ENCODE data around the gene PLPPR3. TPM values are rescaled to one million over a fixed set of nuclear protein-coding genes. Genes with fewer than 3 reads are reported as not detected.

The PLPPR3 gene
- polyA plus RNA-seq, 1 experiment: 1.1 TPM

DNA sequence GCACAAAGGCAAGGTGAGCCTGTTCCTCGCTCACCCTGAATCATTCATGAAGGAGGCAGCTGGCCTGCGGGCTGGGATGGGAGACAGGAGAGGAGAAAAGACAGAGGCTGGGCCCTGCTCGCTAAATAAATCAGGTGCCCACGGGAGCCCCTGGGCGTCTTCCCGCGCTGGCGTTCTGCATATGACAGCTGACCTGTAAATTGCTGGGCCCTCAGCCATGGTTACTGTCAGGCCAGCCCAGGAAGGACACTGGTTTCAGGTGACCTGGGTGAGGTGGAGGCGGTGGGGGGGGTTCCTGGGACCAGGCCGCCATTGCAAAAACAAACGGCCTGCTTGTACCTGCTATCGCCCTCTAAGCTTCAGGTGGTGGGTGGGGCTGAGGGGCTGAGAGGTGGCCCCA, 27.9 kb downstream of the PLPPR3 start:
- POLR2A ChIA-PET: no interaction called here
- TF ChIP-seq, protein P1, sequence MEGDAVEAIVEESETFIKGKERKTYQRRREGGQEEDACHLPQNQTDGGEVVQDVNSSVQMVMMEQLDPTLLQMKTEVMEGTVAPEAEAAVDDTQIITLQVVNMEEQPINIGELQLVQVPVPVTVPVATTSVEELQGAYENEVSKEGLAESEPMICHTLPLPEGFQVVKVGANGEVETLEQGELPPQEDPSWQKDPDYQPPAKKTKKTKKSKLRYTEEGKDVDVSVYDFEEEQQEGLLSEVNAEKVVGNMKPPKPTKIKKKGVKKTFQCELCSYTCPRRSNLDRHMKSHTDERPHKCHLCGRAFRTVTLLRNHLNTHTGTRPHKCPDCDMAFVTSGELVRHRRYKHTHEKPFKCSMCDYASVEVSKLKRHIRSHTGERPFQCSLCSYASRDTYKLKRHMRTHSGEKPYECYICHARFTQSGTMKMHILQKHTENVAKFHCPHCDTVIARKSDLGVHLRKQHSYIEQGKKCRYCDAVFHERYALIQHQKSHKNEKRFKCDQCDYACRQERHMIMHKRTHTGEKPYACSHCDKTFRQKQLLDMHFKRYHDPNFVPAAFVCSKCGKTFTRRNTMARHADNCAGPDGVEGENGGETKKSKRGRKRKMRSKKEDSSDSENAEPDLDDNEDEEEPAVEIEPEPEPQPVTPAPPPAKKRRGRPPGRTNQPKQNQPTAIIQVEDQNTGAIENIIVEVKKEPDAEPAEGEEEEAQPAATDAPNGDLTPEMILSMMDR (IDR thresholded peaks at IDR 0.05; ENCODE audit: insufficient read depth, low read depth, low read length): no peak
- CTCF ChIA-PET: interaction anchor here (0.8 kb wide), 1 partner anchor 24 kb away, joined by 3 read pairs; no protein-coding TSS in a partner anchor
- Histone ChIP-seq H3K4me3 (ENCODE audit: low read depth, low read length) (no peak overlapping the region), H3K27me3 (ENCODE audit: control insufficient read depth, insufficient read depth, low read length) (no peaks in the 10 kb centered on the region), H3K36me3 (ENCODE audit: control insufficient read depth, insufficient read depth, low read length) (no peaks in the 10 kb centered on the region; the same call in 1 of the 2 replicates)
- DNase-seq (ENCODE audit: low read depth): no peak

DNA sequence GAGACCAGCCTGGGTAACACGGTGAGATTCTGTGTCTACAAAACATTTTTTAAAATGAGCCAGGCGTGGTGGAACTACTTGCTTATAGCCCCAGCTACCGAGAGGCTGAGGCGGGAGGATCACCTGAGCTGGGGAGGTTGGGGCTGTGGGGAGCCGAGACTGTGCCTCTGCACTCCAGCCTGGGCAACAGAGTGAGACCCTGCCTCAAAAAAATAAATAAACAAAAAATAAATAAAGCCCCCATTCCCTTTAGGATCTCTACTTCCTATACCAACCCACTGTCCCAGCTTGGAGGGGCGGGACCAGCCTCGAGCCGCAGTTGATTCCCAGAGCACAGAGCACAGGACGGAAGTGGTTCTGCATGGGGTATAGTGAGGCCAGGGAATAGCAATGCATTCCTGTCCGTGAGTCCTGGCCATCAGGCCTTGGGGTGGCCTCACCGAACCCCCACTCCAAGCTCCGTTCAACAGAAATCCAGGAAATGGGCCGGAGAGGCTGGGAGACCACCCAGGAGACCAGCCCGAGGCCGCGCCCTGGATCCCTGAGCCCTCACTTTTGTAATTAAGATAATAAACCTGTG, 29.4 kb downstream of the PLPPR3 start:
- Histone ChIP-seq H3K4me3 (ENCODE audit: low read depth, low read length) (no peak overlapping the region), H3K27me3 (ENCODE audit: control insufficient read depth, insufficient read depth, low read length) (no peaks in the 10 kb centered on the region), H3K36me3 (ENCODE audit: control insufficient read depth, insufficient read depth, low read length) (no peaks in the 10 kb centered on the region; the same call in 1 of the 2 replicates)
- DNase-seq (ENCODE audit: low read depth): no peak
- CTCF ChIA-PET: no interaction called here
- POLR2A ChIA-PET: no interaction called here
- TF ChIP-seq, protein P1 (IDR thresholded peaks at IDR 0.05; ENCODE audit: insufficient read depth, low read depth, low read length): no peak

GRCh38 chr19:791567-792305, 30.0 kb downstream of the PLPPR3 start:
- POLR2A ChIA-PET: no interaction called here
- no peak for DNase-seq (ENCODE audit: low read depth)
- Histone ChIP-seq H3K4me3 (ENCODE audit: low read depth, low read length) (no peak overlapping the region), H3K36me3 (ENCODE audit: control insufficient read depth, insufficient read depth, low read length) (no peaks in the 10 kb centered on the region; the same call in 1 of the 2 replicates), H3K27me3 (ENCODE audit: control insufficient read depth, insufficient read depth, low read length) (no peaks in the 10 kb centered on the region)
- CTCF ChIA-PET: interaction anchor here (0.6 kb wide), 1 partner anchor 101 kb away, joined by 3 read pairs; the partner anchor contains the start of gene MED16
- TF ChIP-seq, protein P1 (IDR thresholded peaks at IDR 0.05; ENCODE audit: insufficient read depth, low read depth, low read length): no peak

DNA sequence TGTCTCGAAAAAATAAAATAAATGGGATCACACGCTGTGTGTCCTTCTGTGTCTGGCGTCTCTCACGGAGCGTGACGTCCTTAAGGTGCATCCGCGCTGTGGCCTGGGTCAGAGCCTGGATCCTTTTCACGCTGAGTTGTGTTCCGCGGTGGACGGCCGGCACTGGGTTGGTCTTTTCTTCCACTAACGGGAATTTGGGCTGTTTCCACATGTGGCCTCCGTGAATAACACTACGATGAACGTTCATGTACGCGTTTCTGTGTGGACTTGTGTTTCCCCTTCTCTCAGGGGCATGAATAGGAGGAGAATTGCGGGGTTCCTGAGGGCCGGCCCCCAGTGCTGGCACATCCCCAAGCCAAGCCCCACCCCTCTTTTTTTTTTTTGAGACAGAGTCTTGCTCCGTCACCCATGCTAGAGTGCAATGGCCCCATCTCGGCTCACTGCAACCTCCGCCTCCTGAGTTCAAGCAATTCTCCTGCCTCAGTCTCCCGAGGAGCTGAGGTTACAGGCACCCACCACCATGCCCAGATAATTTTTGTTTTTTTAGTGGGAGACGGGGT, 30.7 kb downstream of the PLPPR3 start:
- H3K4me3 ChIP-seq (ENCODE audit: low read depth, low read length): no peak overlapping the region
- H3K27me3 ChIP-seq (ENCODE audit: control insufficient read depth, insufficient read depth, low read length): no peaks in the 10 kb centered on the region
- no peak for DNase-seq (ENCODE audit: low read depth)
- POLR2A ChIA-PET: no interaction called here
- no peaks in the 10 kb centered on the region; the same call in 1 of the 2 replicates for H3K36me3 ChIP-seq (ENCODE audit: control insufficient read depth, insufficient read depth, low read length)
- TF ChIP-seq, protein P1 (IDR thresholded peaks at IDR 0.05; ENCODE audit: insufficient read depth, low read depth, low read length): no peak
- CTCF ChIA-PET: interaction anchor here (0.6 kb wide), 1 partner anchor 102 kb away, joined by 3 read pairs; the partner anchor contains the start of gene MED16

GRCh38 chr19:789701-790060, 32.1 kb downstream of the PLPPR3 start:
- no peak for DNase-seq (ENCODE audit: low read depth)
- POLR2A ChIA-PET: no interaction called here

More at GRCh38 chr19:789701-790060, 32.1 kb downstream of the PLPPR3 start:
- Histone ChIP-seq H3K36me3 (ENCODE audit: control insufficient read depth, insufficient read depth, low read length) (no peaks in the 10 kb centered on the region; the same call in 1 of the 2 replicates), H3K27me3 (ENCODE audit: control insufficient read depth, insufficient read depth, low read length) (no peaks in the 10 kb centered on the region), H3K4me3 (ENCODE audit: low read depth, low read length) (no peak overlapping the region)
- CTCF ChIA-PET: interaction anchor here (1.3 kb wide), 1 partner anchor 20 kb away, joined by 5 read pairs; no protein-coding TSS in a partner anchor
- TF ChIP-seq, protein P1 (IDR thresholded peaks at IDR 0.05; ENCODE audit: insufficient read depth, low read depth, low read length): no peak

All from BJ (cell line).